H9 (cell line): ENCODE results near the gene SEMA3A. TPM values are rescaled to one million over a fixed set of nuclear protein-coding genes. Genes with fewer than 3 reads are reported as not detected.

Experiments
- DNase-seq: peaks from one replicate; pipeline ENCODE4 v3.0.0-alpha.2; 2017
- H2AFZ ChIP-seq: one replicate; pipeline ENCODE4 v1.6.1; 2013; ENCODE audit warnings: mild to moderate bottlenecking, low read length, control low read depth, moderate library complexity
- H2AK5ac ChIP-seq: 2 replicates; pipeline ENCODE4 v1.6.1; 2013; ENCODE audit warnings: low read length, control low read depth, mixed read lengths; ENCODE audit not compliant: insufficient read length
- H2BK120ac ChIP-seq: one replicate; pipeline ENCODE4 v1.6.1; 2013; ENCODE audit warnings: low read depth, mild to moderate bottlenecking, low read length, control low read depth, inconsistent platforms; ENCODE audit not compliant: poor library complexity, severe bottlenecking
- H2BK12ac ChIP-seq: 2 replicates; pipeline ENCODE4 v1.6.1; 2013; ENCODE audit warnings: low read length, control low read depth, mixed read lengths, low read depth; ENCODE audit not compliant: insufficient read length
- H2BK15ac ChIP-seq: 2 replicates; pipeline ENCODE4 v1.6.1; 2013; ENCODE audit warnings: low read depth, low read length, control low read depth
- H2BK20ac ChIP-seq: one replicate; pipeline ENCODE4 v1.6.1; 2013; ENCODE audit warnings: low read depth, mild to moderate bottlenecking, low read length, control low read depth, inconsistent platforms; ENCODE audit not compliant: poor library complexity, severe bottlenecking
- H2BK5ac ChIP-seq: 2 replicates; pipeline ENCODE4 v1.6.1; 2013; ENCODE audit warnings: low read length, control low read depth, mixed read lengths; ENCODE audit not compliant: insufficient read length
- H3K14ac ChIP-seq: 2 replicates; pipeline ENCODE4 v1.6.1; 2013; ENCODE audit warnings: low read length, control low read depth; ENCODE audit not compliant: insufficient read depth
- H3K18ac ChIP-seq: 2 replicates; pipeline ENCODE4 v1.6.1; 2013; ENCODE audit warnings: low read depth, mild to moderate bottlenecking, mixed read lengths, low read length, control low read depth; ENCODE audit not compliant: insufficient read length
- H3K23ac ChIP-seq: 2 replicates; pipeline ENCODE4 v1.6.1; 2013; ENCODE audit warnings: low read length, control low read depth, mixed read lengths, low read depth; ENCODE audit not compliant: insufficient read length
- H3K23me2 ChIP-seq: 2 replicates; pipeline ENCODE4 v1.6.1; 2013; ENCODE audit warnings: low read depth, mild to moderate bottlenecking, mixed read lengths, low read length, control low read depth; ENCODE audit not compliant: insufficient read length, poor library complexity, severe bottlenecking
- H3K27ac ChIP-seq: 2 replicates; pipeline ENCODE4 v1.5.1; 2013; ENCODE audit warnings: low read length, control low read depth, mixed read lengths, low read depth; ENCODE audit not compliant: insufficient read length
- H3K27me3 ChIP-seq: 2 replicates; pipeline ENCODE4 v1.6.1; 2013; ENCODE audit warnings: low read length, control low read depth, inconsistent platforms; ENCODE audit not compliant: insufficient read depth
- H3K4ac ChIP-seq: 2 replicates; pipeline ENCODE4 v1.6.1; 2013; ENCODE audit warnings: low read depth, mild to moderate bottlenecking, control low read depth, inconsistent platforms, low read length, moderate library complexity
- H3K4me1 ChIP-seq: 2 replicates; pipeline ENCODE4 v1.6.1; 2013; ENCODE audit warnings: low read length, control low read depth, inconsistent platforms; ENCODE audit not compliant: insufficient read depth
- H3K4me2 ChIP-seq: 2 replicates; pipeline ENCODE4 v1.6.1; 2013; ENCODE audit warnings: low read length, control low read depth, mixed read lengths; ENCODE audit not compliant: insufficient read length, insufficient read depth
- H3K56ac ChIP-seq: 2 replicates; pipeline ENCODE4 v1.6.1; 2013; ENCODE audit warnings: low read depth, mild to moderate bottlenecking, mixed read lengths, low read length, control low read depth; ENCODE audit not compliant: insufficient read length
- H3K79me1 ChIP-seq: 2 replicates; pipeline ENCODE4 v1.6.1; 2013; ENCODE audit warnings: low read depth, mild to moderate bottlenecking, moderate library complexity, low read length, control low read depth, inconsistent platforms; ENCODE audit not compliant: insufficient read depth, poor library complexity, severe bottlenecking
- H3K79me2 ChIP-seq: 2 replicates; pipeline ENCODE4 v1.6.1; 2013; ENCODE audit warnings: low read length, control low read depth, inconsistent platforms; ENCODE audit not compliant: insufficient read depth
- H3K9ac ChIP-seq: 2 replicates; pipeline ENCODE4 v1.6.1; 2013; ENCODE audit warnings: low read length, control low read depth, mixed read lengths; ENCODE audit not compliant: insufficient read length; ENCODE audit errors: extremely low read depth
- H3K9me3 ChIP-seq: one replicate; pipeline ENCODE4 v1.6.1; 2013; ENCODE audit warnings: low read depth, low read length, inconsistent platforms; ENCODE audit not compliant: control insufficient read depth
- H3T11ph ChIP-seq: one replicate; pipeline ENCODE4 v1.6.1; 2013; ENCODE audit warnings: mild to moderate bottlenecking, low read length, control low read depth, inconsistent platforms
- H4K20me1 ChIP-seq: one replicate; pipeline ENCODE4 v1.6.1; 2013; ENCODE audit not compliant: control insufficient read depth, insufficient read length, insufficient read depth
- H4K5ac ChIP-seq: 2 replicates; pipeline ENCODE4 v1.6.1; 2013; ENCODE audit warnings: low read depth, mild to moderate bottlenecking, mixed read lengths, low read length, control low read depth; ENCODE audit not compliant: insufficient read length
- H4K8ac ChIP-seq: replicated peaks from 2 replicates; pipeline ENCODE4 v1.6.1; 2013; ENCODE audit warnings: low read length, control low read depth, mixed read lengths, low read depth; ENCODE audit not compliant: insufficient read length
- H4K91ac ChIP-seq: 2 replicates; pipeline ENCODE4 v1.6.1; 2013; ENCODE audit warnings: low read depth, mild to moderate bottlenecking, moderate library complexity, mixed read lengths, low read length, control low read depth; ENCODE audit not compliant: insufficient read length
- H3K27ac Mint-ChIP-seq, 3 experiments: 2 replicates in 2 of 3; 3 replicates in 1 of 3; pipeline ENCODE4 v1.8.0; 2020 to 2021; ENCODE audit warnings: mixed read lengths in 3 of 3, mild to moderate bottlenecking in 1 of 3, moderate library complexity in 1 of 3
- H3K27me3 Mint-ChIP-seq: 2 replicates; pipeline ENCODE4 v1.8.0; 2021; ENCODE audit warnings: low read depth, mild to moderate bottlenecking, moderate library complexity, mixed read lengths
- H3K36me3 Mint-ChIP-seq, 3 experiments: 2 replicates in 2 of 3; 3 replicates in 1 of 3; pipeline ENCODE4 v1.8.0; 2020 to 2021; ENCODE audit warnings: low read depth in 3 of 3, mixed read lengths in 3 of 3; ENCODE audit not compliant: insufficient read depth in 1 of 3
- H3K4me1 Mint-ChIP-seq, 2 experiments: 2 replicates each; pipeline ENCODE4 v1.8.0; 2020; ENCODE audit warnings: mixed read lengths in 2 of 2
- H3K4me3 Mint-ChIP-seq, 2 experiments: 2 replicates in 1 of 2; 3 replicates in 1 of 2; pipeline ENCODE4 v1.8.0; 2020 to 2021; ENCODE audit warnings: mild to moderate bottlenecking in 2 of 2, mixed read lengths in 2 of 2, moderate library complexity in 1 of 2
- H3K9me3 Mint-ChIP-seq, 2 experiments: 2 replicates in 1 of 2; 3 replicates in 1 of 2; pipeline ENCODE4 v1.8.0; 2020; ENCODE audit warnings: mild to moderate bottlenecking in 2 of 2, mixed read lengths in 2 of 2, moderate library complexity in 1 of 2
- WGBS: extraction: QIAGEN DNeasy Blood & Tissue Kit; methylation state at CpG from one replicate; pipeline ENCODE4 v1.1.7; 2013; ENCODE audit warnings: missing lambda C conversion rate, low lambda C conversion rate, mixed read lengths; ENCODE audit not compliant: insufficient read length; ENCODE audit errors: extremely low coverage; 5-methylcytosine and 5-hydroxymethylcytosine counted together
- total RNA-seq: library from RNA; stranded (reverse); gene quantifications from 2 replicates; pipeline ENCODE4 v1.2.1, GENCODE V29; 2021
- TF ChIP-seq, protein P1 (sequence below): fragments of 200-600 bp; sonication (generic); conservative IDR thresholded peaks from 3 replicates; pipeline ENCODE4 v1.8.0; 2021; ENCODE audit warnings: antibody characterized with exemption, mild to moderate bottlenecking

SEMA3A gene
- total RNA-seq, 1 experiment from 2014 or later = 60.0 TPM

DNA sequence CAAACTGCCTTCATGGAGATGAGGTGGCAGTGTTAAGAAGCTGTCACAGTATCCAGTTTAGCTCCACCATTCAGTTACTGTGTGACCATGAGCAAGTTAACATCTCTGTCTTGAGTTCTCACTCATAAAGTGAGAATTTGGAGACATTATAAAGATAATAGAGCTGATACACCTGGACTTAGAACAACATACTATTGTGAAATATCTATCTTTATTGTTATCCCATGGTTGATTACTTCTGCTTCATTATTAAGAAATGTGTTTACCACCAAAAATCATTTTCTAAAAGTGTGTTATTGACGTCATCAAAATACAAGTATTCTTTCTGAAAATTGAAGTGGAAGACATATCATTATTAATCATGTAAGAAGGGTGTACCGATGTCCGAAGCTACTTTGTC lies 166.9 kb downstream of the SEMA3A start:
- Histone ChIP-seq H3K4me1 (no peaks in the 10 kb centered on the region), H3K79me1 (no peaks in the 10 kb centered on the region), H3K23ac (no peak overlapping the region), H3K27ac (no peak overlapping the region), H3K56ac (no peak overlapping the region), H3K9ac (no peak overlapping the region), H4K91ac (no peak overlapping the region), H3T11ph (no peak overlapping the region), H2BK20ac (no peak overlapping the region), H2BK15ac (no peak overlapping the region), H3K4ac (no peak overlapping the region), H4K5ac (no peak overlapping the region), H3K9me3 (no peaks in the 10 kb centered on the region), H3K23me2 (no peaks in the 10 kb centered on the region), H3K4me2 (no peak overlapping the region), H2AK5ac (no peak overlapping the region), H2AFZ (no peak overlapping the region), H2BK5ac (no peak overlapping the region), H2BK120ac (no peak overlapping the region), H3K79me2 (no peaks in the 10 kb centered on the region), H4K20me1 (no peaks in the 10 kb centered on the region), H3K18ac (no peak overlapping the region), H2BK12ac (no peak overlapping the region), H3K14ac (no peak overlapping the region), H3K27me3 (no peaks in the 10 kb centered on the region), H4K8ac (no peak overlapping the region)
- Mint-ChIP-seq H3K4me3 (no peak overlapping the region), H3K36me3 (peaks cover 7 to 20% (median 15%) of the 10 kb centered on the region in 3 experiments; a peak in 6 of 7 replicates), H3K9me3 (no peaks in the 10 kb centered on the region), H3K27ac (0 out of 7 replicates have a peak overlapping the region, but pooled peaks of 1 of the 3 experiments have one; percentile 42), H3K27me3 (no peaks in the 10 kb centered on the region), H3K4me1 (peaks cover 8% of the 10 kb centered on the region in 2 experiments)
- WGBS = no CpG with 5 or more reads among the region's 3 CpGs
- TF ChIP-seq, protein P1, sequence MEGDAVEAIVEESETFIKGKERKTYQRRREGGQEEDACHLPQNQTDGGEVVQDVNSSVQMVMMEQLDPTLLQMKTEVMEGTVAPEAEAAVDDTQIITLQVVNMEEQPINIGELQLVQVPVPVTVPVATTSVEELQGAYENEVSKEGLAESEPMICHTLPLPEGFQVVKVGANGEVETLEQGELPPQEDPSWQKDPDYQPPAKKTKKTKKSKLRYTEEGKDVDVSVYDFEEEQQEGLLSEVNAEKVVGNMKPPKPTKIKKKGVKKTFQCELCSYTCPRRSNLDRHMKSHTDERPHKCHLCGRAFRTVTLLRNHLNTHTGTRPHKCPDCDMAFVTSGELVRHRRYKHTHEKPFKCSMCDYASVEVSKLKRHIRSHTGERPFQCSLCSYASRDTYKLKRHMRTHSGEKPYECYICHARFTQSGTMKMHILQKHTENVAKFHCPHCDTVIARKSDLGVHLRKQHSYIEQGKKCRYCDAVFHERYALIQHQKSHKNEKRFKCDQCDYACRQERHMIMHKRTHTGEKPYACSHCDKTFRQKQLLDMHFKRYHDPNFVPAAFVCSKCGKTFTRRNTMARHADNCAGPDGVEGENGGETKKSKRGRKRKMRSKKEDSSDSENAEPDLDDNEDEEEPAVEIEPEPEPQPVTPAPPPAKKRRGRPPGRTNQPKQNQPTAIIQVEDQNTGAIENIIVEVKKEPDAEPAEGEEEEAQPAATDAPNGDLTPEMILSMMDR = no peak
- no peak for DNase-seq
